GF-D8 (cell line): ENCODE measurements around the gene FYN.
"Not testable (repeated sequence)": the region's sequence is repeated elsewhere in the genome, so short reads cannot be mapped to it uniquely, and the experiment has no call there.

ENCODE experiments used
- DNase-seq: peaks from one replicate; lab custom pipeline; 2025; lab: John Stamatoyannopoulos, UW

FYN gene

DNA sequence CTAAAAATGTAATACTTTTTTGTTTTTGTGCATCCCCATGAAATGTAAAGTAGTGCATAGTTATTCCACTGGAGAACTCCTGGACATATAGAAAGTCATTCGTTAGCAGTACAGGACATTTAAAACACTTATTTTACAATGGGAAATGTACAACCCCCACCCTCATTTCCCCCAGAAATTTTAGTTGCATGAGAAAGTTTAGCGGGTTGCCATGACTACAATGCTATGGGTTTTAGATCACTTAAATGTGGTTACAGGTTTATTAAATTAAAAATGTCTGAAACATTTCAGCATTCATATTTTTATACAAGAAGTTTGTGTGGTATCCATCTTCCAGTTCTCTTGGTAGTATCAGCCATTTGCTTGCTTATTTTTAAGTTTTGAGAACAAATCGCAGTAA, 212.7 kb downstream of the FYN start:
- no peak for DNase-seq

DNA sequence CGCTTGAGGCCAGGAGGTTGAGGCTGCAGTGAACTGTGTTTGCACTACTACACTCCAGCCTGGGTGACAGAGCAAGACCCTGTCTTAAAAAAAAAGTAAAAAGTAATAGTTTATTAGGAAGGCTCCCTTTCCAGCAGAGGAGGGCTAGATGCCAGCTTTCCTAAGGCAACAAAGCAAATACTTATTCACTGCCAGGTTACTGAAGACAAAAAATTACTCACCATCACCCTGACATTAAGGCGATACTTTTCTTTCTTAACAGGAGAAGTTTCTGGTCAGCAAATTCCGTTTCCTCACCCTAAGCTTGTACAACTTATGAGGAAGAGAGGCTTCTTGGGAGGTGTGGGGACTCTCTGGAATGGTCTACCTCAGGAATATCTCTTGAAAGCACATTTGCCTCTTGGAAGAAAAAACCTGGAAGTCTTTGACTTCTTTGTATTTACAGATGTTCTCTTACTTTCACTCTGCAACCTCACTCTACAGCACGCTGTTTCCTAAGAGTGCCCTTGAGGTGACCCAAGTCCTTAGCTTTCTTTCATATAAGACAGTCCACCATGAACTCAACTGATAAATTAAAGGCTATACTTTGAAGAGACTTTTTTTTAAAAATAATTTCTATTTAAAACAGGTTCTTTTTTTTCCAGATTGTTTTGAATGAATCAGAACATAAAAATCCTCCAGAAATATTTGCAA, 214.6 kb downstream of the FYN start:
- DNase-seq = no peak

DNA sequence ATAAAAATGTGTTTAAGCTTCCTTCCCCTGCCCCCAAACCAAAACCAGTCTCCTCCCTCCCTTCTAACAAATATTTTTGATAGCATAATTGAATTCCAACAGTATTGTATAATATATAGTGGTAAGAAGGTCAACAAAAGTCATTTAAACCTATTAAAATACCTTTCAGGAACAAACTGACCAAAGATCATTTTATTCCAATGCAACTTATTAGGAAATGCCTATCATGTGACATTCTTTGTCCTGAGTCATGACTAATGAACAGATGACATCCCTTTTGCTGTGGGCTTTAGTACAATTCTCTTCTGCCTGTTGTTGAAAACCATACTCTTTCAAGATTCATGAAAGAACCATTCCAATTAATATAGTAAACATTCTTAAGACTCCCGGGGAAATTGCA, 216.1 kb downstream of the FYN start:
- no peak for DNase-seq

DNA sequence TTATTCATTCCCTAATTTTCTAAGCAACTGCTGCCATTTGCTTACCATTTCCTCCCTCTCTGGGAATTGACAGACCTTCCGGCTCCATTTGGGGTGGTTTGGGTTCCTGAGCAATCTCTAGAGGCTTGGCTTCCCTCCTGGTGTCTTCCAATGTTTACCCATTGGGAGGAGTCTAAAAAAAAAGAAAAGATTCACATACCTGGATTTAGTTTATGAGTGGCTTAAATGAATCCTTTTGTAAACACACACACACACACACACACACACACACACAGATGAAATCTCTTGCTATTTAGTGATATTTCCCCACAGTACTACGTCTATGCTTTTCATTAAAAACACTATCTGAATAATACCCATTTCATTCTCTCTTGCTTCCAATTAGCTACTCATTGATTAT, 219.3 kb downstream of the FYN start:
- DNase-seq = no peak

DNA sequence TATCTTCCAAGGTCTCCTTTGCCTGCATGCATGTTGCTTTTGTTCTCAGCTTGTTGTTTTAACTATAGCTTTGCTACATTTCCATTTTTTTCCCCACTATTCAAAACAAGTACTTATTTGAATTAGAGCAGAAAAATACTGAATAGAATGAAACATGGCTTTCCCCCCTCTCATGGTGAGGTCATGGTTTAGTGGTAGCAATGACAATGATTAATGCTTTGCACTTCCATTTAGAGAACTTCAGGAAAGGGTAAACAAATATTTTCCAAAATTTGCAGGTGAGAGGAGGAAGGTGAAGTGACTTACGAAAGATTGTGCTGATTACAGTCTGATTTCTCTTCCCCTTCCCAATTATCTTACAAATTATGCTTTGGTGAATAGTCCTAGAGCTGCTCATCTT, 219.8 kb downstream of the FYN start:
- no peak for DNase-seq

DNA sequence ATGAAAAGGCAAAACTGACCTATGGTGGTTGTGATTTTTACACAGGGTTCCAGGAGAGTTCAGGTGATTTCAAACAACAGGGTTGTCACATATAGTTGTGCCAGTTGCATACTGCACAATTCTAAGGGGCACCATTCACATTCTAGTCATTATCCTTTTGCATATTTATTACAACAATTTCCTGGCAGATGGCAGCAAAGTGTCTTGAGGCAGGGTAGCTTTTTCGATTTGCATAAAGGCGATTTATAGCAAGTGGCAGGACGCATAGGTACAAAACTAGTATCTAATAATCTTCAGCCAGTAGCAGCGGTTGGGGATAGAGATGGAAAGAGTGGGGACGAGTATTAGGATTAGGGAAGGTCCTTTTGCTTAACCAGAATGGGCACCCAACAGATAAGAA, 221.1 kb downstream of the FYN start:
- DNase-seq = no peak

DNA sequence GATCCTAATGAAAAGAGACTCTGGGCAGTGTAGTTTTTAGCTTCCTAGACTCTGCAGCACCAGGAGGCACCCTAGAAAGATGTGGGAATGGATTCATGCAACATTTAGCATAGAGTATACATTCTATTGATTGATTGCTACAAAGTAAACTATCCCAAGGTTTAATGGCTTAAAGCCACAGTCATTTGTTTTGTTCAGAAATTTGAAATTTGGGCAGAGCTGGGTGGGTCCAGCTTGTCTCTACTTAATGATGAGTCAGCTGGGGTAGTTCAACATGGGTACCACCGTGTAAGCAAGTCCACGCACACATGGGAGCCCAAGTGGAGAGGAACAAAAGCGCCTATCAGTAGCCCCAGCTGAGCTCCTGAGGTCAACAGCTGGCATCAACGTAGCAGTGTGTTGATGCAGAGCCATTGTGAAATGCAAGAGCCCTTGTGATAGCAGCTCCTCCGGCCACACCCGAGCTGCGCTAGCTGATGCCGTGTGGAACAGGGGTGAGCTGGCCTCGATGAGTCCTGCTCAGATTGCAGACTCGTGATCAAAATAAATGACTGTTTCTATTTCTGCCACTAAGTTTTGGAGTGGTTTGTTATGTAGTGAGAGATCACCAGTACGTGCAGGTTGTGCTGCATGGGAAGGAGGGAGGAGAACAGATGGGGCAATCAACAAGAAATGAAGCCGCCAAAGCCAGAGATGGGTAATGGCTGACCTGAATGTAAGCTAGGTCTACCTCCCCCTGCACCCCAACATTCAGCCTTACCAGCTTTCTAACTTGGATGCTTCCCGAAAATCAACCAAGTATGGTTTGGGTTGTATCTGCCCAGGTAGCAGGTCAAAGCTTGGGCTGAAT, 221.8 kb downstream of the FYN start:
- DNase-seq = no peak

DNA sequence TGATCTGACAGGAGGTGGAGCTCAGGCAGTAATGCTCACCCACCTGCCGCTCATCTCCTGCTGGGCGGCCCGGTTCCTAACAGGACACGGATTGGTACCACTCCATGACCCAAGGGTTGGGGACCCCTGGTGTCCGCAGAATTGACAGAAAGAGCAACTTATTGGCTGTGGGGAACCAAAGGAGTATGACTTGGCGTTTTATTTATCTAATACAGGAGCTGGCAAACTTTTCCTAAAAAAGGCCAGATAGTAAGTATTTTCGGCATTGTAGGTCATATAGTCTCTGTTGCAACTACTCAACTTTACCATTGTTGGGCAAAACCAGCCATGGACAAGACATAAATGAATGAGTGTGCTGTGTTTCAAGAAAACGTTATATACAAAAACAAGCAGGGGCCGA, 223.2 kb downstream of the FYN start:
- DNase-seq = no peak

DNA sequence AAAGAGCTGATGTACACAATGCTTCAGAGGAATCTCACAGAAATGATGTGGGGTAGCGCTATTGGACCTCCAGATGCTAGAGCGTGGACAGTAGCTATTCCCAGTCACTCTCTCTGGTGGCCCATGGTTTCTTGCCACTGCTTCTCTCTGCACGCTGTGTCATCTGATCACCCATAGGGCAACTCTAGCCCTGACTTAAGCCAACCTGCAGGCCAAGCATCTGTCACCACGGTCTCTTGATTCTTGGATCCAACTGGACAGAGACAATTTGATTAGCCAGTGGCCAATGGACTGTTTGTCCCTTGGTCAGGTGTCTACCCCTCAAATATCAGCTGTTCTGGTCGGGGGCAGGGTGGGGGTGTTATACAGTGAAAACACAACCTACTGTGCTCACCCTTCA, 225.2 kb downstream of the FYN start:
- no peak for DNase-seq

DNA sequence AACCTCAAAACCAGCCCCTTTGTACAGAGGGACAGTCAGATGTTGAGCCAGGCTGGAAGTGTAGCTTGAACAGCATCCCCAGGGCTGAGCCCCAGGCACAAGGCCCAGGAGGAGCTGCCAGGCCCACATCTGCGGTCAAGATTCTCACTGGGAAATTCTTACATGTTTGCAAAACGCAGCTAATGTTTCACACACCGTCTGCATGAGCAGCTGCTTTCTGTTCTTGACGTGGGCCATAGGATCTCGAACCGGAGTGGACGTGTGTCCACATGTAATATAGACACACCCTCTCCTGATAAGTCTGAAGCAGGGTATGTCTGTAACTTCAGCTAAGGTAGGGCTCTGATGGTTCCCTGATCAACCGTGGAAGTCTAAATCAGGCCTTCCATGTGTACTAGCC, 226.3 kb downstream of the FYN start:
- no peak for DNase-seq

DNA sequence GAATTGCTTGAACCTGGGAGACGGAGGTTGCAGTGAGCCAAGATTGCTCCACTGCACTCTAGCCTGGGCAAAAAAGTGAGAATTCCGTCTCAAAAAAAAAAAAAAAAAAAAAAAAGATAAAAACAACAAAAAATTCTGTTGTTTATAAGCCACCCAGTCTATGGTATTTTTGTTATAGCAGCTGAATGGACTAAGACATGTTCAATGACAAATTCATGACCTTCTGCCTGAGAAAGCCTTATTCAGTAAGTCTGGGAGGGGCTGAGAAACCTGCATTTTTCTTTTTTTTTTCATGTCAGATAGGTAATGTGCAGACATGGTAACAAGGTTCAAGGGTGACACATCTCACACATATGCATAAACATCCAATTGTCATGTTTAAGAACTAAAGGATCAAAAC, 227.2 kb downstream of the FYN start:
- no peak for DNase-seq

DNA sequence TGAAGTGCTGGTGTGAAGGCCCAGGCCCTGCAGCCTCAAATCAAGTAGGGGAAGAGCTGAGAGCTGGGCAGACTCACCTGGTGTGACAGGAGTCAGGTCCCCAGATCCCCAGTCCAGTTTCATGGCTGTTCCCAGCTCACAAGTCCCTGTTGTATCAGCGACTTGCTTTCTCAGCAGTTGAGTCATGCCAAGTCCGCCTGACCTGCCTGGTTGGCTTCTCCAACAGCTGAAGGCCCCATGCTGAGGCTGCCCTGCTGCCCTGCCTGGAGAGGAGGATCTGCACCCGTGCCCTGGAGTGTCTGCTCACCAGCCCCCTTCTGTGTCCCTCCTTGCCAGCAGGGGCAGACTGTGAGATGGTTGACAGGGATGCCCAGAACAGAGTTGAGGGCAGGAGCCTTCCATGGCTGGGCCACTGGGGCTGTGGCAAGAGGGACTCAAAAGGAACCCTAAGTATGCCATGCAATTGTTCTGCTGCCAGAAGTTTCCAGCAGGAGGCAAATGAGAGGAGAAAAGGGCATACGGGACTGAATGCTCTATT, 228.3 kb downstream of the FYN start:
- DNase-seq = no peak

DNA sequence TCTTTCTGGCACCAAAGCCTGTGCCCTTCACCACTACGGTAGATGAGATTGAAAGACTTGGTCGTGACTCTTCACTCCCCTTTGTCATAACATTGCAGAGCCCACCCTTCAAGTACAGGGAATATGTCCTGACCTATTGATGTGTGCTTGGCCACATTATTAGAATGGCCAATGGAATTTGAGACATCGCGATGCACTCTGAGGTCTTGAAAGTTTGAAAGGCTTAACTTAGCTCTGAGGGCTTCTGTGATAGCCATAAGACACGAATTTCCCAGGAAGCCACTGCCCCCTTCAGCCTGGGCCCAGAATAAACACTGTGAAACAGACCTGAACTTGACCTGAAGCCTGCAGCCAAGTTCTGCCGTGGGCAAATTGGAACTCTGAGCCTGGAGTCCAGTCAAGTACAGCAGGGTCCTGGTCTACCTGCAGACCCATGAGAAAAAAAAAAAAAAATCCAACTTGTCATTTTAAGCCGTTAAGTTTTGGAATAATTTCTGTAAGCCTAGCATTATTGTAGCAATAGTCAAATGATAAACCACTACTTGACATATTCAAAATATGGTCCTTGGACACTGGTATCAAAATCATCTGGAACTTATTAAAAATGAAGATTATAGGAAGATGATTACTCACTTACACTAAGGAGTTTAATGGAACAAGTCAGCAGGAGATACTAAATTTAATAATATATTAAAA, 230.6 kb downstream of the FYN start:
- peak; percentile 64 for DNase-seq

DNA sequence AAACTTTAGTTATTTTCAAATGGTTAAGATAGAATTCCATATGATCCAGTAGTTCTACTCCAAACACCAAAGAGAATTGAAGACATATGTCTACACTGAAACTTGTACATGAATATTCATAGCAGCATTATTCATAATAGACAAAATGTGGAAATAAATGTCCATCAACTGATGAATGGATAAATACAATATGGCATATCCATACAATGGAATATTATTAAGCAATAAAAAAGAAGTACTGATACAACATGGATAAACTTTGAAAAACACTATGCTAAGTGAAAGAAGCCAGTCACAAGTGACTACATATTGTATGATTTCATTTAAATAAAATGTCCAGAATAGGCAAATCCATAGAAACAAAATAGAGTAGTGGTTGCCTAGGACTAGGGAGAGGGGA, 234.0 kb downstream of the FYN start:
- DNase-seq = no peak

DNA sequence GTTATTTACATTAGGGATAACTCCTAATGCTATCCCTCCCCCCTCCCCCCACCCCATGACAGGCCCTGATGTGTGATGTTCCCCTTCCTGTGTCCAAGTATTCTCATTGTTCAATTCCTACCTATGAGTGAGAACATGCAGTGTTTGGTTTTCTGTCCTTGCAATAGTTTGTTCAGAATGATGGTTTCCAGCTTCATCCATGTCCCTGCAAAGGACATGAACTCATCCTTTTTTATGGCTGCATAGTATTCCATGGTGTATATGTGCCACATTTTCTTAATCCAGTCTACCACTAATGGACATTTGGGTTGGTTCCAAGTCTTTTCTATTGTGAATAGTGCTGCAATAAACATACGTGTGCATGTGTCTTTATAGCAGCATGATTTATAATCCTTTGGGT, 238.3 kb downstream of the FYN start:
- DNase-seq = not testable (repeated sequence)

DNA sequence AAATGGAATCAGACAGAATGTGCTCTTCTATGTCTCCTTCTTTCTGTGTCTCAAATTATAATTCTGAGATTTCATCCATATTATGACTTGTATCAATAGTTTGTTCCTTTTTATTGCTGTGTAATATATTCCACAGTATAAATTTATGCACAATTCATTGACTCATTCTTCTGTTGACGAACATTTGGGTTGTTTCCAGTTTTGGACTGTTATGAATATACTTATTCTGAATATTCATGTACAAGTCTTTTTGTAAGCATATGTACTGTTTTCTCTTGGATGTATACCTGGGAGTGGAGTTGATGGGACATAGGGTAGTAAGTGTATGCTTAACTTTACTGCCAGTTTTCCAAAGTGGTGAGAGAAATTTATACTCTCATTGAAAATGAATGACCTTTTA, 239.4 kb downstream of the FYN start:
- no peak for DNase-seq

DNA sequence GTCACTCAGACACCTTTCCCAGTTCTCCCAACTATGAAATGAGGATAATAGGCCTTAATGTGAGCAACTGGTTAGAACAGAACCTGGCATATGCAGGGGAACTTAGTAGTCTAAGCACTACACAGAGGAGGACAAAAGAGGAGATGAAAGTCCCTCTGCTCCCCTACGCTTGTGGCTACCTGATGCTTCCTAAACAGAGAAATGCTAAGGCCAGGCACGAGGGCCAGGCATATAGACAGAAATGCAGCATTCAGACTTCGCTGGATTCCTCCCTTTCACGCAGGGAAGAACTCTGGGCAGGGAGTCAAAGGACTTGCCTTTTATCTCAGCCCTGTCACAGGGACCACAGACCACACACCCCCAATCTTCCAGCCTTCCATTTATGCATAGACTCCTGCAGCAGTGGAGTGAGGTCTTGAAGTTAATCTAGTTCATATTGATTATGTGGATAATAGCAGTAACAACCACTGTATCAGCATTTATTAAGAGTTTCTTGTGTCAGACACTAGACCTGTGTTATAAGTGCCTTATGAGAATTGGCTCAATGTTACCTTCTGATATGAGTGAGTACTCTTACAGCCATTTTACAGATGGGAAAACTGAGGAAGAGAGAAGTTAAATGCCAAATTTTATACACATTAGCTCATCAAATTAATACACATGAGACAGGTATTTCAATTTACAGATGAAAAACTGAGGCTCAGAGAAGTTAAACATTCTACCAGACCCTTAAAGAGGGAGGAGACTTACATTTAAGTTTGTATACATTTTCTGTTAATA, 240.6 kb downstream of the FYN start:
- no peak for DNase-seq

DNA sequence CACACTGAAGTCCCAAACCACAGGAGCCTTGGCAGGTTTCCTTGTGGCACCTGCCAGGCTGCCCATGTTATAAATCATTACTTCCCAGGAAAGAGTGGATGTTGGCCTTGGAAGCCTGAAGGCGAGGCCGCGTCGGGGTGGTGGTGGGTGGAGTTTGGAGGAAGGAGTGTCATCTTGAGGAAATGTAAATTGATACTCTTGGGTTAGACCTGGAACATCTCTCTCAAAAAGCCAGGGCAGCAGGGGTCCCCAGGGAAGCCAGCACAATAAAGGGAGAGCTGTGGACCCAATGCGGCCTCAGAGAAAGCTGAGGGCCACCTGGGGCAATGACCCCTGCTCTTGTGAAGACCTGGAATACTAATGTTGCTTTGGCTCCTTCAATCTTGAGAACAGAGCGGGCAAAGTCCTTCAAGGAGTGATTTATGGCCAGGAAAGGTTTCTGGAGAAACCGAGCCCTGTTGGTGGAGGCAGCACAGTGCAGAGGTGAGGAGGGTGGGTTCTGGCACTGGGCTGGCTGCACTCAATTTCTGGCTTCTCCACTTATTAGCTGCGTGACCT, 241.3 kb downstream of the FYN start:
- DNase-seq = no peak

DNA sequence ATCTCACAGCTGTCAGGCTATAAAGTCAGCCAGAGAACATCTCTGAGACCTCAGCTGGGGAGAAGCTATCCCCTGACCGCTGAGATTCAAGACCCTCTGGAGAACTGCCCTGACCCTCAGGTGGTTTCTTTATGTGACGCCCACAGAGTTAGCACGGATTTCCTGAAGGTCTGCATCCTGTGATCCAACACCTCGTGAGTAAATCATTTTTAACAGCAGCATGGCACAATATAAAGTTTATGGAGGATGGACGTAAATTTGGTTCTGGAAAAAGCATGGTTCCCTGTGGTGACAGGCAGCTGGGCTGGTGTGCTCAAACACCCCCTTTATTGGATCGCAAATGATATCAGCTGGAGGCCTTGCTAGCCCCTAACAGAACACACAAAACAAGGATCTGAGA, 242.2 kb downstream of the FYN start:
- DNase-seq = no peak

DNA sequence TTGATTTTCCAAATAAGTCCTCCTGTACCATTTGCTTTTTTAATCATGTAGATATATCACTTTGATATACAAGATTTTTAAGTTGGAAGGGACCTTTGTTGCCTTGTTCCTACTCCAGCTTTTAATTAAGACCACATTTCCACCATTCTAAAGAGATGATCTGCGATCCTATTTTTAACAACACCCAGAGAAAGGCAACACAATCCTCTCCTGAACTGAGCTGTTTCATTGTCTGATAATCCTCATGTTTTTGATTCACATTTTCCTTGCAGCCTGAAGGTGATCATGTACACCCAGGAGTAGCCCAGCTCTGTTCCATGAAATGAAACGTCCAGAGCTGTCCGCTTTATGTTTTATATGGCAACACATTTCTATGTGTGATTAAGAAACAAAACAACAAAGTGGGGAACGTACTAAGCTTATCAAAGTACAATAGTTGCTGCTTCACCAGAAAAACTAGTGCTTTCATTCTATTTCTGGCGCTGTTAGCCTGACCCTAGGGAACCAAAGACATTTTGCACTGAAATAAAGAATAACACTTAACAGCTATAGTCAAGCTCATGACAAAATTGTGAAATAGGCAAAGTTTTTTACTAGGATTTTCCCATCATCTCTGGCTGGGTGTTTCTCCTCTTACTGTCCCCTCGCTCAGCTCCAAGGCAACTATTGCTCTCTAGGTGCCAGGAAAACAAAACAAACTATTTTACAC, 245.0 kb downstream of the FYN start:
- DNase-seq = no peak

DNA sequence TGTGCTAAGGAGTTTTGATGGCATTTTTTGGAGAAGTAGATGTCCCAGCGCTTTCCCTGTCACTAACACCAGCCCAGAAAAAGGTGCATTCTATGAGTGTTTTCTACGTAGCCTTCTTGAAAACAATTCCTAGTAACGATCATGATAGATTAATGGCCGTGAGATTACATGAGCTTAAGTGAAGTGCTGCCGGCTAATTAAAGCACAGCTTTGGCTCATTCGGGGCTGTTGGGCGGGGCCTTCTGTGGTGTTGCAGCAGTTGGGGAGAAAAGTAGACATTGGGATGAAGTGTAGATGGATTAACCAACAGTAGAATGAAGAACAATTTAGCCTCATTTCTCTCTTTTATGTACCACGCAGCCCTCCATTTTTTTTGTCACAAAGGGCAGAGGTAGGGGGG, 246.8 kb downstream of the FYN start:
- DNase-seq = no peak
